Measurements from ENCODE around the gene PFN1.

PFN1 gene

DNA sequence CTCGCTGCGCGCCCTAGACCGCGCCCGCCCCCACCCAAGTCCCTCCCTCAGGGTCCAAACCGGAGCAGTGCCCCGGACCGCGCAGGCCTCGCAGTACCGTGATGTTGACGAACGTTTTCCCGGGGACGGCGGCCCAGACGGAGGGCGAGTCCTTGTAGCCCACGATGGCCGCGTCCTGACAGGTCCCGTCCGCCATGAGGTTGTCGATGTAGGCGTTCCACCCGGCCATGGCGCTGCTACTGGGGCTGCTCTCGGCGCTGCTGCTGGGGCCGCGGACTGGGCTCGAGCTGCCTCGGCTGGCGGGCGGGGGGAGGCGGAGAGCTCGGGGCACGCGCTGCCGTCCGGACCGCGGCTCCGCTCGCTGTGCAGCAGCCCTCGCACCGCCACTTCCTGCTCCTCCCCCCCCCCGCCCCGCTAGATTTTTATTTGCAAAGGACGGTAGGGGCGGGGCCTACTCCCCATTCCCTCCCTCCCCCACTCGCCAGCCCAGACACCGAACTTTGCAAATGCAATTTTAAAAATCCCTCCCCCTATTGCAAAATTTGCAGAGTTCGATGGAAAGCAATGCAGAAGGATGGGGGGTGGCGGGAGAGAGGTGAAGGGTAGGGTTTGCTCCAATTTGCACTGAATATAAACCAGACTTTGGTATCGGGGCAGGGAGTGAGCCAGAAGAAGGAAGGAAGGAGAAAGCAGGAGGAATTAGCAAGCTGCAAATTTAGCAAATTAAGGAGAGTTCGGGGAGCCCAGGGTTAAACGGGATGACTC lies at the start of gene PFN1:
Gene PFN1, minus strand, starts transcription at position 365 of the 765 bp plus-strand sequence. Its CDS starts 136 bp downstream, at position 229.
- DNase-seq (ENCODE audit: low read depth): peak; percentile 94

DNA sequence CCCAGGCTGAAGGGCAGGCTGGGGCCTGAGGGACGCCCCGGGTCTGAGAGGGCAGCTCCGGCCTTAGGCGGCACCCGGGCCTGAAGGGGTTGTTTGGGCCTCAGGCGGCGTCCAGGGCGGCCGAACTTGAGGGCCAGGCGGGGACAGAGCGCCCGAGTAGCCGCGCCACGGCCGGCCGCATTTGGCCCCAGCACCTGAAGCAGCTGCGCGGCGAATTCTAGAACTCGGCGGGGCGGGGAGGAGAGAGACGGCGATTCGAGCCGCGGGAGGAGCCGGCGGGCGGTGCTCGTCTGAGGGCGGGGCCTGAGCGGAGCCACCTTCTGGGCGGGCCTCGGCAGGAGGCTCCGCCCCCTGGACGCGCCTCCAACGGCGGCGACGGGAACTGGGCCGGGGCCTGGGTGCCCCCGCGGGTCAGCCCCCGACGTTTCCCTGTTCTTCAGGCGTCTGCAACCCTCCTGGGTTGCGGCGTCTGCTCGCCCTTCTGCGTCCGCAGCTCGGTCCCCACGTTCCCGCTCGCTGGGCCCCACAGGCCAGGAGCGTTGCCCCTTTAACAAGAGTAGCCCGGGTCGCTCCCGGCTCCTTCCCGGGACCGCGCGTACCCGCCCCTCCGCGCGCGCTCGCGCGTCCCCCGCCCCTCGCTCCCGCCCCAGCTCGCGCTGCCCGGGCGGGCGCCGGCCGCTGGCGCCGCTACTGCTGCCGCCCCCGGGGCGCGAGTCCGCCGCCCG lies 49.1 kb upstream of the PFN1 start, which contains the start of the genes INCA1 and KIF1C:
Gene INCA1, minus strand, starts transcription at position 221 of the 725 bp plus-strand sequence. CDS start 3,085 bp downstream, outside the sequence.
Gene KIF1C, plus strand, starts transcription at position 649 of the 725 bp plus-strand sequence. CDS start 2,297 bp downstream, outside the sequence.
- peak; percentile 93 for DNase-seq (ENCODE audit: low read depth)

DNA sequence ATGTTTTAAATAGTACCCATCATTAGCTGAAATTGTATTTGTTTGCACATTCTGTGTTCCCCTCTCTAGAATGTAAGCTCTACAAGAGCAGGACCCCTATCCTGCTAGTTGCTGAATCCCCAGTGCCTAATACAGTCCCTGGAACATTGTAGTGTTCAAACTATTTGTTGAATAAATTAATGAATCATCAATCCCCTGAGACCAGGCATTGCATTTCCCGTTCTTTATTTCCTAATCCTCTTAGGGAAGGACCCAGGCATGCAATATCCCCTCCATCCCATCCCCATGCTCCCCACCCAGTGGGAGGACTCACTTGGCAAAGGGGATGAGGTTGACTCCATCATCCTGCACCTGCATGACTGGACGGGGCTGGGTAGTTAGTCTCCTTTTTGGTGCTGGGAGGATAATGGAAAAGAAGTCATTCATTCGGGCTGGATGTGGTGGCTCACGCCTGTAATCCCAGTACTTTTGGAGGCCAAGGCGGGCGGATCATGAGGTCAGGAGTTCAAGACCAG lies 45.8 kb upstream of the PFN1 start:
- DNase-seq (ENCODE audit: low read depth): no peak

DNA sequence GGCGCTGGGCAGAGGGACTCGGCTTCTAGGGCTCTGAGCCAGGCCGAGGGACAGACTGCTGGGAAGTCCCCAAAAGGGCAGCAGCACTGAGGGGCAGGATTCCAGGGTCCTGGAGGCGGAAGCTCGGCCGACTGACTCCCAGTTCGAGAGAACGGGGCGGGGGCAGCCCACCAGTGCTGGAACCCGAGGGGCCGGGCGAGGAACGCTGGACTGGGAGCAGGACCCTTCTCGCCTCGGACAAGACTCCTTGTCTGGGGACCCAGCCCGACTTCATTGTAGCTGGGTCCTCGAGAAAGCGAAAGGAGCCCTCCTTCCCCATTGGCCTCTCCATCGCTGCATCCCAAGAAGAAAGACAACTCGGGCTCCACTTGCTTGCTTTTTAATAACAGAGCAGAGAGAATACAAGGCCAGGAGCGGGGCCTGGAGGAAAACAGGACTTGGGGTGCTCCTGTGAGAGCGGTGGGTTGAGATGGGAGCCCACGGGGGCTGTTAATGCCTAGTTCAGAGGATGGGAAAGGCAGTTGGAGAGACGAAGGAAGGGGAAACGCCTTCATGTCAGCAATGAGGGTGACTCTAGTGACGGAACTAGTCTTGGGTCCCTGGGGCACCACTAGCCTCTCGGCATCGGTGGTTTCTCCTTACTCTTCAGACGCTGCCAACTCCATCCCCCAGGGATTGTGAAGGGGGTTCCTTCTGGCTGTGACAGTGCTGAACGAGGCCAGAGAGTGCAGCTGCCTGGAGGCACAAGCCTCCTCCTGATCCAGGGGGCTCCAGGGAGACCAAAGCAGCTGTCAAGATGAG lies 39.6 kb upstream of the PFN1 start:
- DNase-seq (ENCODE audit: low read depth): peak; percentile 35

DNA sequence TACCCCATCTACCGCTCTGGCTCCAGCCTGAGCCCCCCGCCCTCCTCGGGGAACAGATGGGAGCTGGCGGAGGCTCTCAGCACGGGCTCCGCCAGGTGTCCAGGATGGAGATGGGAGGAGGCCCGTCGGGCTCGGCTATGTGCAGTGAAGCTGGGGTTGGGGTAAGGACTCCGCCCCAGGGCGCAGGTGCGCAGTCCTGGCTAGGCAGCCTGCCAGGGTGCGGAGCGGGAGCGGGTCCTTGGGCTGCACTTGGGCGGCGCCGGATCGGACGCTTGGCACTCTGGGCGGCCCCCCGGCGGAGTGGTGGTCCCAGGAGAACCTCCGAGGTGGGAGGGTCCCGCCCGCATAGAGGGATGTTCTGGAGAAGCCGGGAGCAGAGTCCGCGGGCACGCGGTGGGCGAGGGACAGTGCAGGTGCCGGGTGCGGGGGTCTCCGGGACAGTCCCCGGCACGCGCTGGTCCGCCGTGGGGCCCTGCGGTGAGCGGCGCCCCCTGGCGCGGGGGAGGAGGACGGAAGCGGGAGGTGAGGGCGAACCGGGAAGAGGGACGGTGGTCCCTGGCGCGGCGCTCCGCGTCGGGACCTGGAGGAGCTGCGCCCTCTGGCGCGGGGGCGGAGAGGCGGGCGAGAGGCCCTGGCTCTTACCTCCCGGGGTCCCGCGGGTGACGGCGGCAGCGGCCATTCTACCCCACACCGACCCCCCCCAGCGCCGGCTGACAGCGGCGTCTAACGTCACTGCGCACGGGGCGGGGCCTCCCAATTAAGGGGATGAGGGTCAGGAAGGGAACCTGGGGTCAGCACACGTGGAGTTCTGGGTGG lies 38.8 kb upstream of the PFN1 start, which contains the start of gene CAMTA2:
Gene CAMTA2, minus strand, starts transcription at position 725 of the 816 bp plus-strand sequence. CDS start 1,453 bp downstream, outside the sequence.
- peak; percentile 79 for DNase-seq (ENCODE audit: low read depth)

DNA sequence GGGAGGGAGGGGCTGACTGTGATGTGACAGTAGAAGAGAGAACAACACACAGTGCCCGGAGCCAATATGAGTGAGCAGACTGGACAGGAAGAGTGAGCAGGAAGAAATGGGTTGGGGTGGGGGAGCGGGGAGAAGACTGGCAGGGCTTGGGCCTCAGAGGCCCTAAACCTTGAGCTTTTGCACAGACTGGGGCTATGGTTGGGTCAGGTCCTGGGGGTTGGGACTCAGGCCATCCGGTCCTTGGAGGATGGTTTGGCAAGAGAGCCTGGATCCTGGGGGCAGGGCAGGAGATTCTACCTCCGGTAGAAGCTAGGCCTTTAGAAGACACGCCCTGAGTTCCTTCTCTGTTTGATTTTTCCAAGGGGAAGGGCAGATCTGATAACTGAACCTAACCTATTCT lies 38.1 kb upstream of the PFN1 start:
- peak; percentile 48 for DNase-seq (ENCODE audit: low read depth)

DNA sequence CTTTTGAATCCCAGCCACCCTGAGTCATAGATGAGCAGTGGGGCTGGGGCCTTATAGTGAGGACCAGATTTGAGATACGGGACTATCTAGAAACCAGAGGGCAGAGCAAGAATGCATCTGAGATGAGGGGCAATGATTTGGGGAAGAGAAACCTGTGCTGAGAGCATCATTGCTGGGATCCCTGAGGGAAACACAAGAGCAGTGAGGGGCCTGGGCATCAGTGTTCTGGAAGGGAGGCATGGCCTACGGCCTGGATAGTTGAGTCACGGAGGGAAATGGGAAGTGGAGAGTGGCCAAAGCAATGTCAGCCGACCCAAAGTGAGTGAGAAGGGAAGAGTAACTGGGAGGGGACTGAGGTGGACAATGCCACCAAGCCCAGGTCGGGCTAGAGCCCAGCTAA lies 34.0 kb upstream of the PFN1 start:
- DNase-seq (ENCODE audit: low read depth): no peak

DNA sequence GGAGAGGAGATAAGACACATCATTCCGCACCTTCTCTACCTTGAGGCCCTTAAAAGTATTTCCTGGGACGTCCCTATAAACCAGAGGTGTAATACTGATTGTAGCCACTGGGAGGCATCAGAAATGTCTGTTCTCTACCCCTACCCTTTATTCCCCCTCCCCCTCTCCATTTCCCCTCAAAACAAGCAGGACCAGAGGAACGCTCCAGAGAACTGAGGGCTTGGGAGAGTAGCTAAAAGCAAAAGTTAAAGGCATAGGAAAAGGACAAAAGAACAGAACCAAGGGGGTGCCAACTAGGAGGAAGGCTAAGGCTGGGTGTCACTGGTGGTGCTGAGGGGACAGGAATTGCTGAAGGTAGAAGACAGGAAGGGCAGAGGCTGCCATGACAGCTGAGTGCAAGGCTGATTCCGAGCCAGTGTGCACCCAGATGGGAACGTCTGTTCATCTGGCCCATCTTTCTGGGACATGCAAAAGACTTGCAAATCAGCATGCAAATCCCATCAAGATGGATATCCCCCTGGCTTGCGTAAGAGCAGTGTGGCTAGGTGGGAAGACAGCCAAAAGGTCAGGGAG lies 32.4 kb upstream of the PFN1 start:
- DNase-seq (ENCODE audit: low read depth): peak; percentile 65

DNA sequence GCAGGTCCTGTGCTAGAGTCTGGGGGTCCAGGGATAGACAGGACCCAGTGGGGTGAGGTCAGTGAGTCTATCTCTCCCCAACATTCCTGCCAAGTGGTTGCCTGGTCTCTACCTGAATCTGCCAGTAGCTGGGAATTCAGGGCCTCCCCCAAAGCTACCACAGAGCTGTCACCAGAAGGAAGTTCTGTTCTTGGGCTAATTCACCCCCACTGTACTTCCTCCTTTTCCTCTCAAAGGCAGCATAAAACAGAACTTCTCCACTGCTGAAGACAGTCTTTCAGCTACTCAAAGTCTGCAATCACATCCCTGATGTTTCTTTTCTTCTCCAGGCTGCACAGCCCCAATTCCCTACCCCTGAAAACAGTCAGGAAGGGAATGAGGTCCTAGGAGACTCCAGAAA lies 30.4 kb upstream of the PFN1 start:
- DNase-seq (ENCODE audit: low read depth): no peak

DNA sequence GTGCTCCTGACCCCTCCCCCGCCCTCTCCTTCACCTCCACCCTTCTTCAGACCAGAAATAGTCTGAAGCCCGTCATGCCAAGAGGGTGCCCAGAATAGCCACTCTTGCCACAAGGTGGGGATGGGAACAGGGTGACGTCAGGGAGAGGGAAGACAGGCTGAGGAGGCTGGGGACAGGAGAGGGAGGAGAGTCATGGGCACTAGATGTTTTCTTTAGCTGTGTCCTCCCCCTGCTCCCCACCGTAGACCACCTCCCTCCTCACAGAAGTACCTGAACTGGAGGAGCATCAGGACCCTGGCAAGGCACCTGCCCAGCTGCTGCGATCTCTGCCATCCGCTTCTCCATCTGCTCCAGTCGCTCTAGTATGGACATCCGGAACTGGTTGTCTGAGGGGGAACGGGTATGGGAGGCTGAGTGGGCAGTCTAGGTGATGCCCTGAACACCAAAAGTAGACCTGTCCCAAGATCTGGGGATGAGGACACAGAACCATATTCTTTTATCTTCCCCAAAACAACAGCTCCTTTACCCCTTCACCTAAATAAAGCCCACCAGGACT lies 25.9 kb upstream of the PFN1 start:
- no peak for DNase-seq (ENCODE audit: low read depth)

DNA sequence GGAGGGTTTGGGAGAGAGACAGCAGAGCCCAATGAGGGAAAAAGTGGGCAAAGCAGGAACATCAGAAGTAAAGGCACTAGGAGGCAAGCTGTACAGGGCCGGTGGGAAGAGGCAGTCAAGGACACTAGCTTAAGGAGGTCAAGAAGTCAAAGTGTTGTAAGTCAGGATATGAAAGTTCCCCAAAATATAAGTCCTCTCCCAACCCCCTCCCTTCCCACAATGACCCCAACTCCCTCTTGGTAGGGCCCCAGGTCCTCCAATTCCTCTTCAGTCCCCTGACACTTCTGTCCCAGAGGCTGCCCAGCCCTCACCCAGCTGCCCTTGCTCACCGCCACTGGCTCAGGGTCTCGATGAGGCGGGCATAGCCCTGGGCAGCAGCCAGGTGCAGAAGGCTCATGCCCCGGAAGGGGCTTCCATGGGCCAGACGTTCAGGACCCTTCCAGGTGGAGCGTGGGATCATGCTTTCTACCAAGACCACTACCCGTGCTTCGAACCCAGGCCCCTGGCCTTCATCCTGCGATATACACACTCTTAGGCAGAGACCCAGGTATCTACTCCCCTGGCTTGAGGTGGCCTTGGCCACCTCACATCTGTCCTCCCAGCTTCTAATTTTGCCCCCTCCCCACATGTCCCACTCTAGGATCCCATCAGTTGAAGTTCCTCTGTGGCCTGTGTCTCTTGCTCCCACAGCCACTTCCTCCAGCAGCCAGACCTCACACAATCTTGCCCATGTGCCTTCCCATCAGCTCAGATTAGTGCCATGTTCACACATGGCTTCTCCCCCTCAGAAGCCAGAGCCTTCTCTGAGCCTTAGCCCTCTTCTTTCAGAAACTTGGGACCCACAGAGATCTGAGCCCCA lies 25.2 kb upstream of the PFN1 start:
- DNase-seq (ENCODE audit: low read depth): no peak

DNA sequence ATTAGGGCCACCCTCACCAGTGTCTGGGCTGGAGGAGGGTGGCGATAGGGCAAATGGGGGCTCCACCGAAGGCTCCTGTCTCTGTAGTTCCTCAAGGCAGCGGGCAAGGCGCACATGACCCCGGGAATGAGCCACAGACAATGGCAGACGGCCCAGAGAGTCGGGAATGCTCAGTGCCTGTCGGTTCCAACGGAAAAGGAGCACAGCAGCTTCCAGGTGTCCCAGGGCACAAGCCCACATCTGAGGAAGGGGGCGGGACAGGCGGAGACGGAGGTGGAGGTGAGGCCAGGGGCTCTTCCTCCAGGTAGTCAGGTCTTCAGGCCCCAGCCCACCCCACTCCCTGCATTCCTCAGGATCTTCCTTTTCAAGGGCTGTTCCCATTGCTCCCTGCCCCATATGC lies 24.4 kb upstream of the PFN1 start:
- no peak for DNase-seq (ENCODE audit: low read depth)

DNA sequence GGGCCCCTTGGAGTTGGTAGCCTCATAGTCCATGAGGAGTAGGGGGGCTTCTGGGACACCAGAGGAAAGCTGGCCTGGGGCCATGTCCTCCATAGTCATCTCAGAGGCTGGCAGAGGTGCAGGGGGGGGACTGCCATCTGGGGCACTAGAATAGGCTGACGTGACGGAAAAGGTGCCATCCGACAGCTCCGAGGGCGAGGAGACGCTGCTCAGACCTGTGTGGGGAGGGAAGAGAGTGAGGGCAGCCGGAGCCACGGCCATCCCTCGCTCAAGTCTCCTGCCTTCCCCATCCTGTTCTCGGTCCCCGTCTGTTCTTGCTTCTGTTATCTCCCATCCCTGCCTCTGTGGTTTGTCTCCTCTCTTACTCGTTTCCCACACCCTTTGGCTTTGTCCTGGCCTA lies 24.0 kb upstream of the PFN1 start:
- DNase-seq (ENCODE audit: low read depth): no peak

DNA sequence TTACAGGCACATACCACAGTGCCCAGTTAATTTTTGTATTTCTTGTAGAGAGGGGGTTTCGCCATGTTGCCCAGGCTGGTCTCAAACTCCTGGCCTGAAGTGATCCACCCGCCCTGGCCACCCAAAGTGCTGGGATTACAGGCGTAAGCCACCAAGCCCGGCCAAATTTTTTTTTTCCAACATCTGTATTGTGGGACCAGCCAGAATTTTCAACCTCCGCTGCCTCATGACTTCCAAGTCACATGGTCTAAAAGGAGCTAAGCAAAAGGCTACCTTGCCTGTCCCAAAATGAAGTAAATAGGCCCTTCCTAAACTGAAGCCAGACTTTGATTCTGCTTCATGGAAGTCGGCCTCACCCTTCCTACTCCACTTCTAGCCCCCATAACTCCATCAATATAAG lies 23.5 kb upstream of the PFN1 start:
- DNase-seq (ENCODE audit: low read depth): no peak

DNA sequence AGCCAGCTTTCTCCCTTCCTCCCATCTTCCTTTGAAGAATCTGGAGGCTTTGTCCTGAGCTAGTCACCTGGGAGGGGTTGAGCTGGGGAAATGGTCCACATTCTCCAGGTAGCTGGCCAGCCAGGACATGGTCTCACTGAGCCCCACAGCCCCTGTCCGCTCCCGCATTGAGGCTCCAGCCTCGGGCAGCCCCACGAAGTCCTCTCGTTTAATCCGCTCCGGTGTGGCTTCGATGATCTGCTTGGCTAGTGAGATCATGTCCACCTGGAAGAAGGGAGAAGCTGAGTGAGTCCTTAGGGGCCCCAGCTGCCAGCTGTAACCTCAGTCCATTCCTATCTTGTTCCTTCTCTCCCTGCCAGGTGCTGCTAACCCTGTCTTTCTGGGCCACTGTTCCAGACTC lies 21.9 kb upstream of the PFN1 start:
- DNase-seq (ENCODE audit: low read depth): no peak

DNA sequence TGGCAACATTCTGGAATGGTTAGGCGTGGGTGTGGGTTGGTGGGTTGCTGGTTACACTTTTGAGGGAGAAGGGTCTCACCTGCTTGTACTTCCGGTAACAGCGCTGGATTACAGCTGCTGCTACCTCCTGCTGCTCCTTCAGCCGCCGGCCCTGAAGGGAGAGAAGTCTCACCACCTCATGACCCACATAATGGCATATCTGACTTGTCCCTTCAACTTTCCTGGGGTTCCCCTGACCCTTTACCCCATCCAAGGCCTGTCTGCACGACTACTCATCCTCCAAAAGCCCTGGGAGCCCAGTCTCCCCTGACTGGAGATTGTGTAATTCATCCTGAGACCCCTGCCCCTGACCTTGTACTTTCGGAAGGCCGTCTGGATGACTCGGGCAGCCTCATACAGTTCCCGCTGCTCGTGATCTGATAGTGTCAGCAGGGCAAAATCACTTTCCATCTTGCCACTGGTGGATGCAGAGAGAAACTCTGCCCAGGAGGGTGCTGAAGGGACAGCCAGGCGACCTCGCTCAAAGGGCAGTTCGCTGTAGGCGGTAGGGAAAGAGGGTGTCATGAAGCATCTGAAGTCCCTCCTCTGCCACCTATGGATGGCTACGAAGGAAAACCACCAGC lies 21.3 kb upstream of the PFN1 start:
- peak; percentile 47 for DNase-seq (ENCODE audit: low read depth)

DNA sequence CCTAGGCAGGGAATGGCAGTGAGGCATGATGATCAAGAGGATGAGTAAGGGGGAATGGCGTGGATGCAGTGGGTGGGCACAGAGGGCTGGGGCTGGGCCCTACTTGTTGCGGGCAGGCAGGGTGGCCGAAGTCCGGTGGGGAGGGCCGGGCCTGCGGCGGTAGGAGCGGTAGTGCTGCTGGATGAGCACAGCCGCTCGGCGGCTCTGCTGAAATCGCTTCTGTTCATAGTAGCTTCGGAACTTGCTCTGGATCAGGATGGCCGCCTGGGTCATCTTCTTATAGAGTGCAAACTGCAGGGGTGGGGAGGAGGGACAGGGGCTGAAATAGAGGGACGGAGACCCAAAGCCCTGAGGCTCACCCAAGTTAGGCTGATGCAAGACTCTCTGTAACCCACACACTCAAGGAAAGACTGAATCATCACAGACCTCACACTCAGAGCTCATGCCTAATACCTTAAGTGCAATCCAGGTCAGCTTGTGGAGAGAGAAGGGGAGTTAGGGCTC lies 20.8 kb upstream of the PFN1 start:
- DNase-seq (ENCODE audit: low read depth): peak; percentile 95

DNA sequence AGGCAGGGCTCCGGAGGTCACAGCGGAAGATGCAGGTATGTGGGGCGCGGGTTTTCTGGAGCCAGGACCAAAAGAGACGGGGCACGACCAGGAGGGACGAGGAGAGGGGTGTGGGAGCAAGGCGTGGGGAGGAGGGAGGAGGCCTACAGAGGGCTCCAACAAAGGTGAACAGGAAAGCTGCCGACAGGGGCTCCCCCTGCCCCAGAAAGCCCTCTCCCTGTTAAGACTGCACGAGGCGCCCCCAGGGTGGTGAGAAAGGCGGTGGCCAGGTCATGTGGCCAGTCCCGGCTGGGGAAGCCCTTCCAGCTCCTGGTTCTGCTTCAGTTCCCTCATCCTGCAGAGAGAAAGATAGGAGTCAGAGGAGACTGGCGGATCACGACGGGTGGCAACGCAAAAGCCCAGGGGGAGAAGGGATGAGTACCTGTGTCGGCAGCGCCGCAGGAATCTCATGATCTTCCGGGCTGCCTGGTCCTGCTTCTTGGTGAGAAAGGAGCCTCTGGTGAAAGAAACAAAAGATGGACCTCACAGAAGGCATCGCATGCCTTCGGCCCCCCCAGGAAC lies 20.2 kb upstream of the PFN1 start:
- DNase-seq (ENCODE audit: low read depth): no peak

Data from ELR (cell line).